GM19099 (cell line): ENCODE data around the gene SCD5.

Experiments
- POLR2A ChIP-seq: IDR thresholded peaks from 3 replicates; pipeline ENCODE4 v1.6.1; 2011; ENCODE audit warnings: low read depth; ENCODE audit not compliant: insufficient read length; ENCODE audit errors: extremely low read depth

The SCD5 gene

GRCh38 chr4:82661181-82661992 is 137.2 kb downstream of the SCD5 start:
- no peak for TF ChIP-seq POLR2A

GRCh38 chr4:82652062-82652461 is 146.5 kb downstream of the SCD5 start:
- no peak for TF ChIP-seq POLR2A

GRCh38 chr4:82650868-82651267 is 147.7 kb downstream of the SCD5 start:
- no peak for TF ChIP-seq POLR2A

GRCh38 chr4:82648356-82648755 is 150.2 kb downstream of the SCD5 start:
- no peak for TF ChIP-seq POLR2A

GRCh38 chr4:82645936-82646565 is 152.5 kb downstream of the SCD5 start:
- no peak for TF ChIP-seq POLR2A

- TF ChIP-seq POLR2A, result no peak
Measured at GRCh38 chr4:82644734-82645126, 153.9 kb downstream of the SCD5 start.

- no peak for TF ChIP-seq POLR2A
Measured at GRCh38 chr4:82643994-82644733, 154.4 kb downstream of the SCD5 start.

- TF ChIP-seq POLR2A, result no peak
Measured at GRCh38 chr4:82642331-82642730, 156.3 kb downstream of the SCD5 start.

- no peak for TF ChIP-seq POLR2A
Measured at GRCh38 chr4:82640540-82640939, 158.1 kb downstream of the SCD5 start.

- TF ChIP-seq POLR2A, result no peak
Measured at GRCh38 chr4:82639971-82640370, 158.6 kb downstream of the SCD5 start.

- TF ChIP-seq POLR2A, result no peak
Measured at GRCh38 chr4:82638479-82638878, 160.1 kb downstream of the SCD5 start.

- no peak for TF ChIP-seq POLR2A
Measured at GRCh38 chr4:82630079-82630478, 168.5 kb downstream of the SCD5 start.

GRCh38 chr4:82629238-82630000 is 169.2 kb downstream of the SCD5 start:
- TF ChIP-seq POLR2A, result no peak

GRCh38 chr4:82626251-82626868 is 172.2 kb downstream of the SCD5 start:
- no peak for TF ChIP-seq POLR2A
